Kidney (tissue), 14 donors: ENCODE measurements around the gene MRPL46. TPM values are rescaled to one million over a fixed set of nuclear protein-coding genes. Genes with fewer than 3 reads are reported as not detected.

Experiments used
- DNase-seq, 5 donors: peaks; one replicate each; pipeline ENCODE4 v3.0.0-alpha.2; 2013 to 2020
- FAIRE-seq: peaks from 2 replicates; lab custom pipeline; 2012; peaks lifted over from hg19 to GRCh38; lab: Jason Lieb, UNC
- H3K27ac ChIP-seq, 2 donors: one replicate each; pipeline ENCODE4 v1.7.0; 2013; ENCODE audit warnings: low read depth in 2 of 2, low read length in 2 of 2, inconsistent platforms in 1 of 2
- H3K27me3 ChIP-seq: one replicate; pipeline ENCODE4 v1.7.1; 2013; ENCODE audit warnings: low read length, inconsistent platforms; ENCODE audit not compliant: control insufficient read depth, insufficient read depth
- H3K36me3 ChIP-seq, 3 donors: one replicate each; pipeline versions ENCODE4 v1.7.0 to v1.7.1; 2013; ENCODE audit warnings: low read length in 3 of 3, control low read depth in 1 of 3, inconsistent platforms in 1 of 3; ENCODE audit not compliant: insufficient read depth in 3 of 3, control insufficient read depth in 2 of 3
- H3K4me1 ChIP-seq, 3 donors: one replicate each; pipeline versions ENCODE4 v1.7.0 to v1.7.1; 2013; ENCODE audit warnings: low read length in 3 of 3, inconsistent platforms in 1 of 3, low read depth in 1 of 3; ENCODE audit not compliant: control insufficient read depth in 2 of 3, insufficient read depth in 2 of 3
- H3K4me3 ChIP-seq, 3 donors: one replicate each; pipeline versions ENCODE4 v1.7.0 to v1.8.1; 2013; ENCODE audit warnings: low read length in 3 of 3, control low read depth in 1 of 3, inconsistent platforms in 1 of 3
- H3K9ac ChIP-seq, 3 donors: one replicate each; pipeline versions ENCODE4 v1.7.0 to v1.7.1; 2013; ENCODE audit warnings: low read length in 3 of 3, control low read depth in 1 of 3, inconsistent platforms in 1 of 3
- H3K9me3 ChIP-seq, 3 donors: one replicate each; pipeline versions ENCODE4 v1.7.0 to v1.7.1; 2013; ENCODE audit warnings: low read length in 3 of 3, control low read depth in 1 of 3, inconsistent platforms in 1 of 3; ENCODE audit not compliant: control insufficient read depth in 2 of 3, insufficient read depth in 1 of 3
- intact Hi-C: fragments of 100-400 bp; cut with DNase I; formaldehyde crosslinking; loops from one replicate; pipeline ENCODE4 v1.11.1; 2022
- polyA plus RNA-seq: library from polyadenylated mRNA; stranded (reverse); fragments of 350-450 nt; fragmentation: Illumina TruSeq; extraction: RNeasy Lipid Tissue Mini Kit (QIAGEN cat#74804); gene quantifications from one replicate; pipeline ENCODE4 v1.2.3, GENCODE V29; 2014; ENCODE audit warnings: low read depth, low replicate concordance; ENCODE audit not compliant: insufficient read depth
- total RNA-seq: library from RNA; stranded (reverse); fragmentation: NEBNext Ultra II Directional; extraction: Animal tissue kit (Norgen Biotek cat#: 25700); gene quantifications from one replicate; pipeline ENCODE4 v1.2.1, GENCODE V29; 2021
- TF ChIP-seq, protein P1 (sequence below): IDR thresholded peaks from 3 replicates; pipeline ENCODE4 v1.5.1; 2012; ENCODE audit warnings: mild to moderate bottlenecking, moderate library complexity, borderline replicate concordance; ENCODE audit not compliant: insufficient read depth; ENCODE audit errors: extremely low read depth
- donor health status: control.
- donor health status: control.
- donor health status: control.
- donor health status: control.
- donor health status: control.
- donor health status: DM: yes; HTN: yes; CAD: no.
- donor health status: Normal renal cell carcinoma (clear cell type).

MRPL46 gene
- total and polyA plus RNA-seq, 2 donors from 2014 or later: 24.7 to 73.4 TPM

DNA sequence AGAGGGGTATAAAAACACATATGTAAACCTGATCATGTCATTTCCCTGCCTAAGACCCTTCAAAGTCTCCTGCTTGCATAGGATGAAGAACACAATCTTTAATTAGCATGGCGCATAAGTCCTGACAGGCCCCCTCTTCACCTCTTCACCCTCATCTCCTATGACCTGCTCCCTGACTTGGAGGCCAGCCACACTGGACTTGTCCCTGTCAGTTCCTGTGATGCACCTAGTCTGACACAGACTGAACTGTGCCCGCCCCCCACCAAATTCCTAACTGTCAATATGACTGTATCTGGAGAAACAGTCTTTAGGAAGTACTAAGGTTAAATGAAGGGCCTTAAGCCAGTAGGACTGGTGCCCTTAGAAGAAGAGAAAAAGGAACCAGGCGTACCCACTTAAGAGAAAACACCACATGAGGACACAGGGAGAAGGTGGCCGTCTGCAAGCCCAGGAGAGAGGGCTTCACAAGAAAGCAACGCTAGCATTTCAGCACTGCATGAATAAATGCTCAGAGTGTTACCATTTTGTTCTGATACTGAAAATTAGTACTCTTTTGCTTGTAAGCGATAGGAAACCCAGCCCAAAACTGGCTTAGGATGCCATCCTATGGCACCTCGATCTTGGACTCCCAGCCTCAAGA is 34.0 kb downstream of the MRPL46 start:
- DNase-seq: no peak
- no peak for FAIRE-seq
- no peaks in the 10 kb centered on the region for H3K27me3 ChIP-seq
- no peak overlapping the region for H3K27ac ChIP-seq
- TF ChIP-seq, protein P1, sequence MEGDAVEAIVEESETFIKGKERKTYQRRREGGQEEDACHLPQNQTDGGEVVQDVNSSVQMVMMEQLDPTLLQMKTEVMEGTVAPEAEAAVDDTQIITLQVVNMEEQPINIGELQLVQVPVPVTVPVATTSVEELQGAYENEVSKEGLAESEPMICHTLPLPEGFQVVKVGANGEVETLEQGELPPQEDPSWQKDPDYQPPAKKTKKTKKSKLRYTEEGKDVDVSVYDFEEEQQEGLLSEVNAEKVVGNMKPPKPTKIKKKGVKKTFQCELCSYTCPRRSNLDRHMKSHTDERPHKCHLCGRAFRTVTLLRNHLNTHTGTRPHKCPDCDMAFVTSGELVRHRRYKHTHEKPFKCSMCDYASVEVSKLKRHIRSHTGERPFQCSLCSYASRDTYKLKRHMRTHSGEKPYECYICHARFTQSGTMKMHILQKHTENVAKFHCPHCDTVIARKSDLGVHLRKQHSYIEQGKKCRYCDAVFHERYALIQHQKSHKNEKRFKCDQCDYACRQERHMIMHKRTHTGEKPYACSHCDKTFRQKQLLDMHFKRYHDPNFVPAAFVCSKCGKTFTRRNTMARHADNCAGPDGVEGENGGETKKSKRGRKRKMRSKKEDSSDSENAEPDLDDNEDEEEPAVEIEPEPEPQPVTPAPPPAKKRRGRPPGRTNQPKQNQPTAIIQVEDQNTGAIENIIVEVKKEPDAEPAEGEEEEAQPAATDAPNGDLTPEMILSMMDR: no peak
- intact Hi-C loops: no loop called here
- no peak overlapping the region for H3K4me3 ChIP-seq
- H3K9ac ChIP-seq: no peak overlapping the region
- H3K36me3 ChIP-seq: no peaks in the 10 kb centered on the region
- H3K9me3 ChIP-seq: no peaks in the 10 kb centered on the region
- no peaks in the 10 kb centered on the region for H3K4me1 ChIP-seq

- DNase-seq: no peak
- no peaks in the 10 kb centered on the region for H3K9me3 ChIP-seq
- no peaks in the 10 kb centered on the region for H3K36me3 ChIP-seq
- TF ChIP-seq, protein P1: no peak
- no peak overlapping the region for H3K27ac ChIP-seq
- H3K9ac ChIP-seq: no peak overlapping the region
- H3K27me3 ChIP-seq: no peaks in the 10 kb centered on the region
- intact Hi-C loops: no loop called here
- no peaks in the 10 kb centered on the region for H3K4me1 ChIP-seq
- FAIRE-seq: no peak
- no peak overlapping the region for H3K4me3 ChIP-seq
Measured at GRCh38 chr15:88431441-88431840, 35.7 kb downstream of the MRPL46 start.

DNA sequence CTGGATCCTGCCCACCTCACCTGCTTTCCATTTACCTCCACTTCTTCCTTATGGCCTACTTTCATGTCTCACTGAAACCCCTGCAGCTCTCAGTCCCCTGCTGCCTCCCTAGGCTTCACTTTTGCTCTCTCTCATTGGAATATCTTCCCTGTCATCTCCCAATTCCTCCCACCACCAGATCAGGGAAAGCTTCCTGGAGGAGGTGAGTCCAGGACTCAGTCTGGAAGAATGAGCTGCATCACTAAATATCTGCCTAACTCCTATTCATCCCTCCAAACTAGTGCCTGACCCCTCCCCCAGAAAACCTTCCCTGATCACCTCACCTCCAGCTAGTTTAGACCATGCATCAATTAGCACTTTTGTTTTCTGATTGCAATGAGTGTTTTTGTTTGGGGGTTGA is 37.1 kb downstream of the MRPL46 start:
- no peak for DNase-seq
- H3K4me1 ChIP-seq: no peaks in the 10 kb centered on the region
- H3K4me3 ChIP-seq: no peak overlapping the region
- no peak overlapping the region for H3K9ac ChIP-seq
- TF ChIP-seq, protein P1: no peak
- no peak overlapping the region for H3K27ac ChIP-seq
- no peaks in the 10 kb centered on the region for H3K27me3 ChIP-seq
- FAIRE-seq: no peak
- H3K9me3 ChIP-seq: no peaks in the 10 kb centered on the region
- H3K36me3 ChIP-seq: no peaks in the 10 kb centered on the region
- intact Hi-C loops: no loop called here
